Tibial nerve (tissue), 4 donors: Measurements from ENCODE around the gene MAGEA8.

Source experiments
- EP300 ChIP-seq, 2 donors: sonication (generic); formaldehyde crosslinking; IDR thresholded peaks; one replicate each; pipeline ENCODE4 v1.6.1; 2017; ENCODE audit warnings: antibody characterized with exemption in 2 of 2, mild to moderate bottlenecking in 1 of 2
- POLR2A ChIP-seq, 2 donors: fragments of 450-650 bp; IDR thresholded peaks; one replicate each; pipeline ENCODE4 v1.6.1; 2017; ENCODE audit warnings: antibody characterized with exemption in 2 of 2, mild to moderate bottlenecking in 2 of 2, moderate library complexity in 2 of 2
- TF ChIP-seq, protein P1 (sequence below), 5 experiments: fragments of 200-600 bp in 3 of 5; fragments of 450-650 bp in 2 of 5; sonication (generic) in 3 of 5; IDR thresholded peaks; one replicate each; pipeline ENCODE4 v1.5.1; 2016 to 2019; ENCODE audit warnings: antibody characterized with exemption in 5 of 5, mild to moderate bottlenecking in 3 of 5, moderate library complexity in 2 of 5

DNA sequence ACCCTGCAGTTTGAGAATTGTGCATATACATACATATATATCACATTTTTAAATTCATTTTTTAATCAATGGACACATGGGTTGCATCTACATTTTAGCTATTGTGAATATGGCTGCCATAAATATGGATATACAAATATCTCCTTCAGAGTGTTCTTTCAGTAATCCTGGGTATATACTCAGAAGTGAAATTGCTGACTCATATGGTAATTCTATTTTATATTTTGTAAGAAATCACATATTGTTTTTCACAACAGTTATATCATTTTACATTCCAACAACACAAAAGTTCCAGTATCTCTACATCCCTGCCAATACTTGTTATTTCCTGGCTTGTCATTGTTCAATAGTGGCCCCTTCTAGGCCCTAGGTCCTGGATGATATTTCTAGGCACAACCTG is 27.7 kb downstream of the MAGEA8 start:
- TF ChIP-seq, protein P1, sequence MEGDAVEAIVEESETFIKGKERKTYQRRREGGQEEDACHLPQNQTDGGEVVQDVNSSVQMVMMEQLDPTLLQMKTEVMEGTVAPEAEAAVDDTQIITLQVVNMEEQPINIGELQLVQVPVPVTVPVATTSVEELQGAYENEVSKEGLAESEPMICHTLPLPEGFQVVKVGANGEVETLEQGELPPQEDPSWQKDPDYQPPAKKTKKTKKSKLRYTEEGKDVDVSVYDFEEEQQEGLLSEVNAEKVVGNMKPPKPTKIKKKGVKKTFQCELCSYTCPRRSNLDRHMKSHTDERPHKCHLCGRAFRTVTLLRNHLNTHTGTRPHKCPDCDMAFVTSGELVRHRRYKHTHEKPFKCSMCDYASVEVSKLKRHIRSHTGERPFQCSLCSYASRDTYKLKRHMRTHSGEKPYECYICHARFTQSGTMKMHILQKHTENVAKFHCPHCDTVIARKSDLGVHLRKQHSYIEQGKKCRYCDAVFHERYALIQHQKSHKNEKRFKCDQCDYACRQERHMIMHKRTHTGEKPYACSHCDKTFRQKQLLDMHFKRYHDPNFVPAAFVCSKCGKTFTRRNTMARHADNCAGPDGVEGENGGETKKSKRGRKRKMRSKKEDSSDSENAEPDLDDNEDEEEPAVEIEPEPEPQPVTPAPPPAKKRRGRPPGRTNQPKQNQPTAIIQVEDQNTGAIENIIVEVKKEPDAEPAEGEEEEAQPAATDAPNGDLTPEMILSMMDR (IDR thresholded peaks at IDR 0.05) = no peak
- TF ChIP-seq EP300 (IDR thresholded peaks at IDR 0.05) (no peak), POLR2A (IDR thresholded peaks at IDR 0.05) (no peak)
